Panc1 (cell line): ENCODE results near the gene PLCB1. TPM values are rescaled to one million over a fixed set of nuclear protein-coding genes. Genes with fewer than 3 reads are reported as not detected.

ENCODE experiments used
- ATAC-seq: fragments of 200-7000 bp; cut with Tn5 transposase; 2 replicates; pipeline ENCODE4 v1.9.1; 2020; ENCODE audit warnings: mild to moderate bottlenecking, moderate library complexity
- BruUV-seq: library from RNA; stranded (reverse); fragments of 400-500 nt; replicated peaks from 2 replicates; lab custom pipeline; 2021; lab: Mats Ljungman, UMichigan
- CTCF ChIA-PET: fragments of 300-600 bp; sonication (Branson Sonifier 250); formaldehyde crosslinking; loops from one replicate; lab custom pipeline; 2022; ENCODE audit warnings: antibody characterized with exemption; lab: Charles Lee
- POLR2A ChIA-PET: fragments of 300-600 bp; sonication (Branson Sonifier 250); formaldehyde crosslinking; loops from one replicate; lab custom pipeline; 2022; ENCODE audit warnings: antibody characterized with exemption; lab: Charles Lee
- DNase-seq: peaks from one replicate; pipeline ENCODE4 v3.0.0-alpha.2; 2010; ENCODE audit warnings: low read depth, low spot score
- H3K27ac ChIP-seq: 2 replicates; pipeline ENCODE4 v1.5.1; 2011; ENCODE audit warnings: mild to moderate bottlenecking, low read length, inconsistent platforms
- H3K27me3 ChIP-seq: fragments of 200-500 bp; sonication (Bioruptor generic); 2 replicates; pipeline ENCODE4 v1.6.0; 2014; ENCODE audit warnings: low read length, inconsistent platforms; ENCODE audit not compliant: control insufficient read depth, insufficient read depth
- H3K36me3 ChIP-seq: fragments of 200-500 bp; sonication (Bioruptor generic); 2 replicates; pipeline ENCODE4 v1.5.1; 2014; ENCODE audit warnings: inconsistent platforms, mild to moderate bottlenecking, low read length, moderate library complexity; ENCODE audit not compliant: control insufficient read depth, insufficient read depth
- H3K4me1 ChIP-seq: 2 replicates; pipeline ENCODE4 v1.5.1; 2011; ENCODE audit warnings: inconsistent platforms, mild to moderate bottlenecking, low read length, moderate library complexity; ENCODE audit not compliant: control insufficient read depth, insufficient read depth
- H3K4me3 ChIP-seq, 2 experiments: 2 replicates each; pipeline ENCODE4 v1.5.1; 2011 to 2012; ENCODE audit warnings: low read depth in 2 of 2, low read length in 2 of 2, mild to moderate bottlenecking in 2 of 2, inconsistent platforms in 1 of 2, moderate library complexity in 1 of 2
- H3K9me3 ChIP-seq: fragments of 200-500 bp; sonication (Bioruptor generic); 2 replicates; pipeline ENCODE4 v1.5.1; 2014; ENCODE audit warnings: low read depth, mild to moderate bottlenecking, inconsistent platforms, low read length, moderate library complexity; ENCODE audit not compliant: control insufficient read depth, insufficient read depth
- CTCF ChIP-seq: fragments of 450-650 bp; IDR thresholded peaks from 2 replicates; pipeline ENCODE4 v1.5.1; 2017; ENCODE audit warnings: mild to moderate bottlenecking
- POLR2AphosphoS5 ChIP-seq: IDR thresholded peaks from 2 replicates; pipeline ENCODE4 v1.6.1; 2012; ENCODE audit warnings: mild to moderate bottlenecking, low read depth, low read length, moderate library complexity
- REST ChIP-seq, 2 experiments: IDR thresholded peaks; 2 replicates each; pipeline ENCODE4 v1.6.1; 2011 to 2012; ENCODE audit warnings: low read depth in 2 of 2, control low read depth in 1 of 2, low read length in 1 of 2, mild to moderate bottlenecking in 1 of 2, moderate library complexity in 1 of 2; ENCODE audit not compliant: insufficient read depth in 1 of 2
- SIN3A ChIP-seq: IDR thresholded peaks from 2 replicates; pipeline ENCODE4 v1.6.1; 2012; ENCODE audit warnings: low read depth, mild to moderate bottlenecking, low read length, moderate library complexity, borderline replicate concordance; ENCODE audit not compliant: insufficient read depth
- TCF7L2 ChIP-seq: IDR thresholded peaks from 2 replicates; pipeline ENCODE4 v1.6.1; 2011; ENCODE audit warnings: mild to moderate bottlenecking, low read depth, low read length, inconsistent platforms
- in situ Hi-C: cut with HindIII; loops from 2 replicates; pipeline ENCODE4 v1.10.0; 2016; ENCODE audit warnings: low sequenced_read_pairs, low pct_unique_long_range_greater_than_20kb
- intact Hi-C: fragments of 100-400 bp; cut with micrococcal nuclease; formaldehyde crosslinking; loops from one replicate; pipeline ENCODE4 v1.10.0; 2022; ENCODE audit not compliant: unreplicated experiment
- total RNA-seq: library from RNA; stranded (reverse); gene quantifications from one replicate; pipeline ENCODE4 v1.2.1, GENCODE V29; 2021; ENCODE audit not compliant: unreplicated experiment

PLCB1 gene
- total RNA-seq, 1 experiment from 2014 or later = 0.59 TPM

DNA sequence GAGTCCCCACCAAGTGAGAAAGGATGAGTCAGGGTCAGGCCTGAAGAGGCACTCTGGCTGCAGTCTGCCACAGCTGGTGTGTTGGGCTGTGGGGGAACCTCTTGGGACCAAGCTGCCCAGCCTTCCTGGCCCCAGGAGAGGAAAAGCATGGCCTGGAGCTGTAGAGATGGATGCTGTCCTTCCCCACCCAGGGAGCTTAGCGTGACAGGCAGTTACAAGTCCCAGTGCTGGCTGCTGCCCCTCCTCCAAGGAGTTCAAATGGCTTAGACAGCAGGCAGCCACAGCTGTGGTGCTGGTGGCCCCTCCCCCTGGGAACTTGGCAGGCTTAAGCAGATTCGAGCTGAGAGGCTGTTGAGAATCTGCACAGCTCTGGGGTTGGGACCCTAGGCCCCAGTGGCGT, 253.2 kb downstream of the PLCB1 start:
- H3K4me1 ChIP-seq = no peaks in the 10 kb centered on the region
- ChIA-PET POLR2A (no interaction called here), CTCF (interaction anchor here (0.5 kb wide), 1 partner anchor 367 kb away, joined by 6 read pairs; no protein-coding TSS in a partner anchor)
- H3K4me3 ChIP-seq = no peak overlapping the region
- no peaks in the 10 kb centered on the region for H3K36me3 ChIP-seq
- no peak overlapping the region for H3K27ac ChIP-seq
- intact Hi-C loops = loop anchor here (5.0 kb wide), 1 partner anchor 253 kb away; the partner anchor contains the start of gene PLCB1
- H3K9me3 ChIP-seq = no peaks in the 10 kb centered on the region
- ATAC-seq = no peak
- in situ Hi-C loops = no loop called here
- H3K27me3 ChIP-seq = no peaks in the 10 kb centered on the region
- no TSS peak for BruUV-seq
- no peak for DNase-seq
- TF ChIP-seq REST (IDR thresholded peaks at IDR 0.05; ENCODE audit: insufficient read depth in 1 of 2, low read depth in 2 of 2, low read length in 1 of 2) = no peak
- no peak for TF ChIP-seq SIN3A
- TF ChIP-seq CTCF = no peak
- TF ChIP-seq POLR2AphosphoS5 = no peak
- no peak for TF ChIP-seq TCF7L2

DNA sequence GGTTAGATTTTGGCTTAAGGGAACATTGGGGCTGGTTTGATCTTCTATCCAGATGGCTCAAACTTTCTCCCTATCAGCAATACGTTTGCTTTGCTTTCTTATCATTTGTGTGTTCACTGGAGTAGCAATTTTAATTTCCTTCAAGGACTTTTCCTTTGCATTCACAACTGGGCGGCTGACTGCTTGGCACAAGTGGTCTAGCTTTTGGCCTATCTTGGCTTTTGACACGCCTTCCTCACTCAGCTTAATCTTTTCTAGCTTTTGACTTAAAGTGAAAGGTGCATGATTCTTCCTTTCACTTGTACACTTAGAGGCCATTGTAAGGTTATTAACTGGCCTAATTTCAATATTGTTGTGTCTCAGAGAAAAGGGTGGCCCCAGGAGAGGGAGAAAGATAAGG, 254.9 kb downstream of the PLCB1 start:
- in situ Hi-C loops = no loop called here

More for the DNA sequence above, 254.9 kb downstream of the PLCB1 start:
- Histone ChIP-seq H3K4me1 (no peaks in the 10 kb centered on the region), H3K4me3 (no peak overlapping the region), H3K27ac (no peak overlapping the region), H3K36me3 (no peaks in the 10 kb centered on the region), H3K27me3 (no peaks in the 10 kb centered on the region), H3K9me3 (no peaks in the 10 kb centered on the region)
- intact Hi-C loops = loop anchor here (5.0 kb wide), 1 partner anchor 255 kb away; the partner anchor contains the start of gene PLCB1
- CTCF ChIA-PET = no interaction called here
- POLR2A ChIA-PET = interaction anchor here (0.6 kb wide), 1 partner anchor 15 kb away, joined by 3 read pairs; no protein-coding TSS in a partner anchor
- ATAC-seq = no peak
- TF ChIP-seq REST (IDR thresholded peaks at IDR 0.05; ENCODE audit: insufficient read depth in 1 of 2, low read depth in 2 of 2, low read length in 1 of 2) (no peak), POLR2AphosphoS5 (no peak), TCF7L2 (no peak), CTCF (no peak), SIN3A (no peak)
- BruUV-seq = no TSS peak
- DNase-seq = no peak
